H9 (cell line): ENCODE results near the gene SORBS1. TPM values are rescaled to one million over a fixed set of nuclear protein-coding genes. Genes with fewer than 3 reads are reported as not detected.

Experiments used
- DNase-seq: peaks from one replicate; pipeline ENCODE4 v3.0.0-alpha.2; 2017
- H2AFZ ChIP-seq: one replicate; pipeline ENCODE4 v1.6.1; 2013; ENCODE audit warnings: mild to moderate bottlenecking, low read length, control low read depth, moderate library complexity
- H2AK5ac ChIP-seq: 2 replicates; pipeline ENCODE4 v1.6.1; 2013; ENCODE audit warnings: low read length, control low read depth, mixed read lengths; ENCODE audit not compliant: insufficient read length
- H2BK120ac ChIP-seq: one replicate; pipeline ENCODE4 v1.6.1; 2013; ENCODE audit warnings: low read depth, mild to moderate bottlenecking, low read length, control low read depth, inconsistent platforms; ENCODE audit not compliant: poor library complexity, severe bottlenecking
- H2BK12ac ChIP-seq: 2 replicates; pipeline ENCODE4 v1.6.1; 2013; ENCODE audit warnings: low read length, control low read depth, mixed read lengths, low read depth; ENCODE audit not compliant: insufficient read length
- H2BK15ac ChIP-seq: 2 replicates; pipeline ENCODE4 v1.6.1; 2013; ENCODE audit warnings: low read depth, low read length, control low read depth
- H2BK20ac ChIP-seq: one replicate; pipeline ENCODE4 v1.6.1; 2013; ENCODE audit warnings: low read depth, mild to moderate bottlenecking, low read length, control low read depth, inconsistent platforms; ENCODE audit not compliant: poor library complexity, severe bottlenecking
- H2BK5ac ChIP-seq: 2 replicates; pipeline ENCODE4 v1.6.1; 2013; ENCODE audit warnings: low read length, control low read depth, mixed read lengths; ENCODE audit not compliant: insufficient read length
- H3K14ac ChIP-seq: 2 replicates; pipeline ENCODE4 v1.6.1; 2013; ENCODE audit warnings: low read length, control low read depth; ENCODE audit not compliant: insufficient read depth
- H3K18ac ChIP-seq: 2 replicates; pipeline ENCODE4 v1.6.1; 2013; ENCODE audit warnings: low read depth, mild to moderate bottlenecking, mixed read lengths, low read length, control low read depth; ENCODE audit not compliant: insufficient read length
- H3K23ac ChIP-seq: 2 replicates; pipeline ENCODE4 v1.6.1; 2013; ENCODE audit warnings: low read length, control low read depth, mixed read lengths, low read depth; ENCODE audit not compliant: insufficient read length
- H3K23me2 ChIP-seq: 2 replicates; pipeline ENCODE4 v1.6.1; 2013; ENCODE audit warnings: low read depth, mild to moderate bottlenecking, mixed read lengths, low read length, control low read depth; ENCODE audit not compliant: insufficient read length, poor library complexity, severe bottlenecking
- H3K27ac ChIP-seq: 2 replicates; pipeline ENCODE4 v1.5.1; 2013; ENCODE audit warnings: low read length, control low read depth, mixed read lengths, low read depth; ENCODE audit not compliant: insufficient read length
- H3K27me3 ChIP-seq: 2 replicates; pipeline ENCODE4 v1.6.1; 2013; ENCODE audit warnings: low read length, control low read depth, inconsistent platforms; ENCODE audit not compliant: insufficient read depth
- H3K4ac ChIP-seq: 2 replicates; pipeline ENCODE4 v1.6.1; 2013; ENCODE audit warnings: low read depth, mild to moderate bottlenecking, control low read depth, inconsistent platforms, low read length, moderate library complexity
- H3K4me1 ChIP-seq: 2 replicates; pipeline ENCODE4 v1.6.1; 2013; ENCODE audit warnings: low read length, control low read depth, inconsistent platforms; ENCODE audit not compliant: insufficient read depth
- H3K4me2 ChIP-seq: 2 replicates; pipeline ENCODE4 v1.6.1; 2013; ENCODE audit warnings: low read length, control low read depth, mixed read lengths; ENCODE audit not compliant: insufficient read length, insufficient read depth
- H3K56ac ChIP-seq: 2 replicates; pipeline ENCODE4 v1.6.1; 2013; ENCODE audit warnings: low read depth, mild to moderate bottlenecking, mixed read lengths, low read length, control low read depth; ENCODE audit not compliant: insufficient read length
- H3K79me1 ChIP-seq: 2 replicates; pipeline ENCODE4 v1.6.1; 2013; ENCODE audit warnings: low read depth, mild to moderate bottlenecking, moderate library complexity, low read length, control low read depth, inconsistent platforms; ENCODE audit not compliant: insufficient read depth, poor library complexity, severe bottlenecking
- H3K79me2 ChIP-seq: 2 replicates; pipeline ENCODE4 v1.6.1; 2013; ENCODE audit warnings: low read length, control low read depth, inconsistent platforms; ENCODE audit not compliant: insufficient read depth
- H3K9ac ChIP-seq: 2 replicates; pipeline ENCODE4 v1.6.1; 2013; ENCODE audit warnings: low read length, control low read depth, mixed read lengths; ENCODE audit not compliant: insufficient read length; ENCODE audit errors: extremely low read depth
- H3K9me3 ChIP-seq: one replicate; pipeline ENCODE4 v1.6.1; 2013; ENCODE audit warnings: low read depth, low read length, inconsistent platforms; ENCODE audit not compliant: control insufficient read depth
- H3T11ph ChIP-seq: one replicate; pipeline ENCODE4 v1.6.1; 2013; ENCODE audit warnings: mild to moderate bottlenecking, low read length, control low read depth, inconsistent platforms
- H4K20me1 ChIP-seq: one replicate; pipeline ENCODE4 v1.6.1; 2013; ENCODE audit not compliant: control insufficient read depth, insufficient read length, insufficient read depth
- H4K5ac ChIP-seq: 2 replicates; pipeline ENCODE4 v1.6.1; 2013; ENCODE audit warnings: low read depth, mild to moderate bottlenecking, mixed read lengths, low read length, control low read depth; ENCODE audit not compliant: insufficient read length
- H4K8ac ChIP-seq: replicated peaks from 2 replicates; pipeline ENCODE4 v1.6.1; 2013; ENCODE audit warnings: low read length, control low read depth, mixed read lengths, low read depth; ENCODE audit not compliant: insufficient read length
- H4K91ac ChIP-seq: 2 replicates; pipeline ENCODE4 v1.6.1; 2013; ENCODE audit warnings: low read depth, mild to moderate bottlenecking, moderate library complexity, mixed read lengths, low read length, control low read depth; ENCODE audit not compliant: insufficient read length
- H3K27ac Mint-ChIP-seq, 3 experiments: 2 replicates in 2 of 3; 3 replicates in 1 of 3; pipeline ENCODE4 v1.8.0; 2020 to 2021; ENCODE audit warnings: mixed read lengths in 3 of 3, mild to moderate bottlenecking in 1 of 3, moderate library complexity in 1 of 3
- H3K27me3 Mint-ChIP-seq: 2 replicates; pipeline ENCODE4 v1.8.0; 2021; ENCODE audit warnings: low read depth, mild to moderate bottlenecking, moderate library complexity, mixed read lengths
- H3K36me3 Mint-ChIP-seq, 3 experiments: 2 replicates in 2 of 3; 3 replicates in 1 of 3; pipeline ENCODE4 v1.8.0; 2020 to 2021; ENCODE audit warnings: low read depth in 3 of 3, mixed read lengths in 3 of 3; ENCODE audit not compliant: insufficient read depth in 1 of 3
- H3K4me1 Mint-ChIP-seq, 2 experiments: 2 replicates each; pipeline ENCODE4 v1.8.0; 2020; ENCODE audit warnings: mixed read lengths in 2 of 2
- H3K4me3 Mint-ChIP-seq, 2 experiments: 2 replicates in 1 of 2; 3 replicates in 1 of 2; pipeline ENCODE4 v1.8.0; 2020 to 2021; ENCODE audit warnings: mild to moderate bottlenecking in 2 of 2, mixed read lengths in 2 of 2, moderate library complexity in 1 of 2
- H3K9me3 Mint-ChIP-seq, 2 experiments: 2 replicates in 1 of 2; 3 replicates in 1 of 2; pipeline ENCODE4 v1.8.0; 2020; ENCODE audit warnings: mild to moderate bottlenecking in 2 of 2, mixed read lengths in 2 of 2, moderate library complexity in 1 of 2
- CTCF ChIP-seq: fragments of 200-600 bp; sonication (generic); conservative IDR thresholded peaks from 3 replicates; pipeline ENCODE4 v1.8.0; 2021; ENCODE audit warnings: antibody characterized with exemption, mild to moderate bottlenecking
- WGBS: extraction: QIAGEN DNeasy Blood & Tissue Kit; methylation state at CpG from one replicate; pipeline ENCODE4 v1.1.7; 2013; ENCODE audit warnings: missing lambda C conversion rate, low lambda C conversion rate, mixed read lengths; ENCODE audit not compliant: insufficient read length; ENCODE audit errors: extremely low coverage; 5-methylcytosine and 5-hydroxymethylcytosine counted together
- total RNA-seq: library from RNA; stranded (reverse); gene quantifications from 2 replicates; pipeline ENCODE4 v1.2.1, GENCODE V29; 2021

Gene SORBS1
- total RNA-seq, 1 experiment from 2014 or later, result 24.3 TPM

- no peaks in the 10 kb centered on the region for H4K20me1 ChIP-seq
- peak overlapping the region; percentile 21 for H3K18ac ChIP-seq
- H3K4me1 Mint-ChIP-seq, result peaks cover 62 to 73% of the 10 kb centered on the region in 2 experiments
- H4K5ac ChIP-seq, result no peak overlapping the region
- WGBS, result no CpG with 5 or more reads among the region's 8 CpGs
- H3K9me3 ChIP-seq, result no peaks in the 10 kb centered on the region
- no peak overlapping the region for H4K91ac ChIP-seq
- no peaks in the 10 kb centered on the region for H3K23me2 ChIP-seq
- H3K4ac ChIP-seq, result no peak overlapping the region
- H3K56ac ChIP-seq, result no peak overlapping the region
- H3K27ac Mint-ChIP-seq, result peak overlapping the region in 2 of 3 experiments; percentile 96 to 98; a peak in 5 of 7 replicates
- no peaks in the 10 kb centered on the region for H3K27me3 ChIP-seq
- no peak overlapping the region for H2BK15ac ChIP-seq
- H3K9me3 Mint-ChIP-seq, result no peaks in the 10 kb centered on the region
- H4K8ac ChIP-seq, result no peak overlapping the region
- H3K4me3 Mint-ChIP-seq, result peak overlapping the region in 1 of 2 experiments; percentile 6; a peak in 1 of 5 replicates
- H3K4me2 ChIP-seq, result no peak overlapping the region
- H3K9ac ChIP-seq, result no peak overlapping the region
- peaks cover 2% of the 10 kb centered on the region; the same call in 1 of the 2 replicates for H3K79me2 ChIP-seq
- H3K79me1 ChIP-seq, result no peaks in the 10 kb centered on the region
- DNase-seq, result no peak
- no peaks in the 10 kb centered on the region for H3K27me3 Mint-ChIP-seq
- peak overlapping the region; percentile 22 for H3T11ph ChIP-seq
- peaks cover 0 to 2% (median 2%) of the 10 kb centered on the region in 3 experiments; a peak in 1 of 7 replicates for H3K36me3 Mint-ChIP-seq
- no peak for TF ChIP-seq CTCF
- H3K27ac ChIP-seq, result peak overlapping the region; percentile 67
- no peak overlapping the region for H2BK12ac ChIP-seq
- H3K23ac ChIP-seq, result no peak overlapping the region
- no peak overlapping the region for H2AK5ac ChIP-seq
- H2BK120ac ChIP-seq, result no peak overlapping the region
- no peak overlapping the region for H2BK20ac ChIP-seq
- H3K14ac ChIP-seq, result peak overlapping the region; percentile 39; the same call in 1 of the 2 replicates
- H2AFZ ChIP-seq, result no peak overlapping the region
- H3K4me1 ChIP-seq, result peaks cover 18% of the 10 kb centered on the region; the same call in 1 of the 2 replicates
- no peak overlapping the region for H2BK5ac ChIP-seq
These were observed 85.2 kb downstream of the SORBS1 start for GRCh38 chr10:95475827-95476468.
